K562 (cell line): Measurements from ENCODE around the gene IL10RB. TPM values are rescaled to one million over a fixed set of nuclear protein-coding genes. Genes with fewer than 3 reads are reported as not detected.
A peak's percentile ranks its signal among the peaks of the same experiment; 100 is the strongest.

Source experiments
- ATAC-seq: fragments of 200-7000 bp; cut with Tn5 transposase; 3 replicates; pipeline ENCODE4 v1.9.1; 2020; ENCODE audit warnings: moderate library complexity
- BruUV-seq: library from RNA; stranded (reverse); fragments of 400-500 nt; replicated peaks from 2 replicates; lab custom pipeline; 2021; lab: Mats Ljungman, UMichigan
- CTCF ChIA-PET: fragments of 300-600 bp; formaldehyde crosslinking; extraction: SDS; loops from one replicate; lab custom pipeline; 2021; ENCODE audit warnings: low intra/inter-chr PET ratio; lab: Yijun Ruan, JAX
- POLR2A ChIA-PET: fragments of 300-600, 350-650 bp; sonication (Branson Sonifier 250); formaldehyde crosslinking; extraction: SDS; loops from one replicate; lab custom pipeline; 2021; ENCODE audit warnings: antibody characterized with exemption, inconsistent platforms; lab: Yijun Ruan, JAX
- DNase-seq, 4 experiments: peaks; one replicate each; pipeline versions ENCODE4 v3.0.0 to v3.0.0-alpha.2; 2011 to 2018; ENCODE audit warnings: low spot score in 3 of 4, mixed read lengths in 3 of 4; ENCODE audit errors: extremely low read depth in 1 of 4
- FAIRE-seq: peaks from 2 replicates; lab custom pipeline; 2011; peaks lifted over from hg19 to GRCh38; lab: Jason Lieb, UNC
- H2AFZ ChIP-seq: 2 replicates; pipeline ENCODE4 v1.6.0; 2011; ENCODE audit warnings: low read depth, low read length, control low read depth, inconsistent platforms
- H3K27ac ChIP-seq: fragments of 200-600 bp; 3 replicates; pipeline ENCODE4 v1.8.0; 2011; ENCODE audit warnings: low read depth, mild to moderate bottlenecking, control low read depth, inconsistent platforms, low read length, moderate library complexity, mixed read lengths; ENCODE audit errors: extremely low read depth
- H3K27me3 ChIP-seq, 2 experiments: fragments of 300-600 bp in 1 of 2; 2 replicates in 1 of 2; 3 replicates in 1 of 2; pipeline versions ENCODE4 v1.6.0 to v1.8.0; 2011; ENCODE audit warnings: inconsistent platforms in 2 of 2, low read length in 2 of 2, mild to moderate bottlenecking in 1 of 2, mixed read lengths in 1 of 2, moderate library complexity in 1 of 2; ENCODE audit not compliant: control insufficient read depth in 2 of 2, insufficient read depth in 2 of 2
- H3K36me3 ChIP-seq: fragments of 300-600 bp; 3 replicates; pipeline ENCODE4 v1.8.0; 2011; ENCODE audit warnings: mild to moderate bottlenecking, low read length, inconsistent platforms; ENCODE audit not compliant: control insufficient read depth, insufficient read depth
- H3K4me1 ChIP-seq, 2 experiments: fragments of 200-600 bp in 1 of 2; replicated peaks in 1 of 2; 2 replicates in 1 of 2; 3 replicates in 1 of 2; pipeline versions ENCODE4 v1.5.1 to v1.8.0; 2011; ENCODE audit warnings: inconsistent platforms in 2 of 2, low read length in 2 of 2, mild to moderate bottlenecking in 1 of 2, mixed read lengths in 1 of 2, moderate library complexity in 1 of 2; ENCODE audit not compliant: control insufficient read depth in 2 of 2, insufficient read depth in 2 of 2
- H3K4me2 ChIP-seq: 2 replicates; pipeline ENCODE4 v1.6.1; 2011; ENCODE audit warnings: low read length, control low read depth, inconsistent platforms, mixed read lengths; ENCODE audit not compliant: insufficient read depth
- H3K4me3 ChIP-seq: fragments of 200-600 bp; sonication (generic), shearing (Covaris generic); 2 replicates; pipeline ENCODE4 v1.5.1; 2016; ENCODE audit warnings: control low read depth, inconsistent platforms
- H3K79me2 ChIP-seq: fragments of 200-600 bp; 3 replicates; pipeline ENCODE4 v1.8.0; 2011; ENCODE audit warnings: low read length, inconsistent platforms; ENCODE audit not compliant: control insufficient read depth, insufficient read depth
- H3K9ac ChIP-seq, 2 experiments: 2 replicates each; pipeline versions ENCODE4 v1.6.0 to v1.6.1; 2011; ENCODE audit warnings: low read depth in 2 of 2, low read length in 2 of 2, control low read depth in 1 of 2, inconsistent platforms in 1 of 2, mild to moderate bottlenecking in 1 of 2, mixed read lengths in 1 of 2; ENCODE audit not compliant: insufficient read depth in 1 of 2
- H3K9me1 ChIP-seq: one replicate; pipeline ENCODE4 v1.6.0; 2011; ENCODE audit warnings: inconsistent platforms, mild to moderate bottlenecking, low read length, moderate library complexity; ENCODE audit not compliant: control insufficient read depth, insufficient read depth
- H3K9me3 ChIP-seq: replicated peaks from 2 replicates; pipeline ENCODE4 v1.5.1; 2011; ENCODE audit warnings: low read depth, low read length, inconsistent platforms; ENCODE audit not compliant: control insufficient read depth, insufficient read depth
- H4K20me1 ChIP-seq: replicated peaks from 2 replicates; pipeline ENCODE4 v1.6.1; 2011; ENCODE audit warnings: low read length, inconsistent platforms, mixed read lengths; ENCODE audit not compliant: control insufficient read depth, insufficient read depth
- CREBBP ChIP-seq: IDR thresholded peaks from one replicate; pipeline ENCODE4 v1.6.1; 2012; ENCODE audit warnings: low read depth, mild to moderate bottlenecking, control low read depth, inconsistent platforms, low read length
- CXXC5 ChIP-seq: fragments of 250-450 bp; sonication (Bioruptor Pico); IDR thresholded peaks from 2 replicates; pipeline ENCODE4 v1.8.0; 2022; ENCODE audit warnings: inconsistent platforms, mild to moderate bottlenecking, moderate library complexity
- E2F3 ChIP-seq: fragments of 250-450 bp; sonication (Bioruptor Pico); IDR thresholded peaks from 2 replicates; pipeline ENCODE4 v1.4.0; 2020; ENCODE audit warnings: mild to moderate bottlenecking
- ILK ChIP-seq: fragments of 450-650 bp; IDR thresholded peaks from 2 replicates; pipeline ENCODE4 v1.6.1; 2016; ENCODE audit warnings: missing genetic modification characterization, low read depth, mild to moderate bottlenecking, missing compliant biosample characterization, moderate library complexity, borderline replicate concordance
- SOX6 ChIP-seq: fragments of 450-650 bp; IDR thresholded peaks from 2 replicates; pipeline ENCODE4 v1.6.1; 2014; ENCODE audit warnings: mild to moderate bottlenecking
- ZMIZ1 ChIP-seq, 2 experiments: fragments of 150-350 bp in 1 of 2; IDR thresholded peaks; 2 replicates each; pipeline ENCODE4 v1.6.1; 2012 to 2016; ENCODE audit warnings: low read depth in 2 of 2, low read length in 2 of 2, mild to moderate bottlenecking in 1 of 2, moderate library complexity in 1 of 2
- WGBS: fragments of 100-300 bp; shearing (Covaris generic); methylation state at CpG from one replicate; pipeline ENCODE4 v1.1.6; 2016; ENCODE audit warnings: low coverage, mixed read lengths; ENCODE audit not compliant: insufficient coverage; ENCODE audit errors: missing lambda C conversion rate; 5-methylcytosine and 5-hydroxymethylcytosine counted together
- in situ Hi-C: fragments of 300-500 bp; cut with MboI; formaldehyde crosslinking; loops from 4 replicates; pipeline ENCODE4 v1.15.0; 2018; ENCODE audit warnings: inconsistent platforms, mixed read lengths
- intact Hi-C: fragments of 100-400 bp; cut with micrococcal nuclease; formaldehyde crosslinking; loops from 2 replicates; pipeline ENCODE4 v1.14.2; 2022
- polyA plus RNA-seq, 8 experiments: library from polyadenylated mRNA; depleted of rRNA in 4 of 8; stranded (reverse) in 5 of 8; unstranded in 3 of 8; fragments of >200 nt; fragmentation: Nextera tagmentation in 2 of 8; fragmentation: Illumina TruSeq in 1 of 8; extraction: Ambion mirVana in 2 of 8; extraction: Trizol in 1 of 8; gene quantifications; 2 replicates each; pipeline versions ENCODE4 v1.2.1 to v1.2.3, GENCODE V29; 2011 to 2014; ENCODE audit warnings: inconsistent platforms in 1 of 8, missing spikeins in 1 of 8
- total RNA-seq, 7 experiments: library from RNA; depleted of rRNA in 6 of 7; stranded (reverse); fragments of >200 nt in 6 of 7; fragmentation: Illumina TruSeq in 2 of 7; extraction: Trizol in 2 of 7; gene quantifications; 2 replicates each; pipeline versions ENCODE4 v1.2.1 to v1.2.3, GENCODE V29; 2011 to 2021; ENCODE audit warnings: low replicate concordance in 1 of 7
- TF ChIP-seq, protein P1 (sequence below): fragments of 450-650 bp; IDR thresholded peaks from 2 replicates; pipeline ENCODE4 v1.6.1; 2018; ENCODE audit warnings: mild to moderate bottlenecking, low read depth; ENCODE audit not compliant: partially characterized antibody
- TF ChIP-seq, protein P2 (sequence below): fragments of 450-650 bp; formaldehyde crosslinking; IDR thresholded peaks from 2 replicates; pipeline ENCODE4 v1.4.0; 2020; ENCODE audit warnings: mild to moderate bottlenecking, moderate library complexity

The IL10RB gene
- total and polyA plus RNA-seq, 9 of the 15 experiments (the other 6 are each of a cell fraction or from before 2014, with no cell fraction given): 10.9 to 33.8 (median 23.0) TPM

DNA sequence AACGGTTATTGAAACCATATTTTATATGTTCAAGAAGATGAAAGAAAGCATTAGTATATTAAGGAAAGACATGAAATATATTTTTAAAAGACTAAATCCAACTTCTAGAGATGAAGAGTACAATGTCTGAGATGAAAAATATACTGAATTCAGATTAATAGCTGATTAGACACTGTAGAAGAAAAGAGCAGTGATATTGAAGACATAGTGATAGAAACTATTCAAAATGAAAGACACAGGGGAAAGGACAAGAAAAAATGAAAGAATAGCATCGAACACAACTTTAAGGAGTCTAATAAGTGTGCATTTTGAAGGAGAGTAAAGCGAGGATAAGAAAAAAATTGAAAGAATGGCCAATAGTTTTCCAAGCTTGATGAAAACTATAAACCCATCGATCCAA is 47.4 kb downstream of the IL10RB start:
- ATAC-seq (no peak), FAIRE-seq (no peak)
- intact Hi-C loops: no loop called here
- CTCF ChIA-PET: no interaction called here
- Histone ChIP-seq H3K4me2 (no peak overlapping the region), H3K9me3 (no peaks in the 10 kb centered on the region), H2AFZ (no peak overlapping the region), H3K27me3 (peaks cover 5 to 10% of the 10 kb centered on the region in 2 experiments; a peak in 4 of 5 replicates), H4K20me1 (no peaks in the 10 kb centered on the region), H3K9ac (no peak overlapping the region), H3K27ac (no peak overlapping the region), H3K9me1 (no peaks in the 10 kb centered on the region), H3K4me1 (no peaks in the 10 kb centered on the region; a peak in 3 of 5 replicates), H3K36me3 (no peaks in the 10 kb centered on the region)
- 13% methylated on average over 4 of the region's 4 CpGs for WGBS
- TF ChIP-seq, protein P1, sequence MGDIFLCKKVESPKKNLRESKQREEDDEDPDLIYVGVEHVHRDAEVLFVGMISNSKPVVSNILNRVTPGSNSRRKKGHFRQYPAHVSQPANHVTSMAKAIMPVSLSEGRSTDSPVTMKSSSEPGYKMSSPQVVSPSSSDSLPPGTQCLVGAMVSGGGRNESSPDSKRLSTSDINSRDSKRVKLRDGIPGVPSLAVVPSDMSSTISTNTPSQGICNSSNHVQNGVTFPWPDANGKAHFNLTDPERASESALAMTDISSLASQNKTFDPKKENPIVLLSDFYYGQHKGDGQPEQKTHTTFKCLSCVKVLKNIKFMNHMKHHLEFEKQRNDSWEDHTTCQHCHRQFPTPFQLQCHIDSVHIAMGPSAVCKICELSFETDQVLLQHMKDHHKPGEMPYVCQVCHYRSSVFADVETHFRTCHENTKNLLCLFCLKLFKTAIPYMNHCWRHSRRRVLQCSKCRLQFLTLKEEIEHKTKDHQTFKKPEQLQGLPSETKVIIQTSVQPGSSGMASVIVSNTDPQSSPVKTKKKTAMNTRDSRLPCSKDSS: peak; percentile 36
- TF ChIP-seq ILK (tag): no peak
- TF ChIP-seq, all 486 proteins: peak for 1
- Histone ChIP-seq H3K79me2 (no peaks in the 10 kb centered on the region), H3K4me3 (no peak overlapping the region)
- POLR2A ChIA-PET: interaction anchor here (0.6 to 3.4 kb wide), 2 partner anchors 13 to 718 kb away, joined by 4 to 13 read pairs; no protein-coding TSS in a partner anchor
- BruUV-seq: no TSS peak
- in situ Hi-C loops: no loop called here
- DNase-seq: no peak

- BruUV-seq: no TSS peak
- TF ChIP-seq ZMIZ1 (IDR thresholded peaks at IDR 0.05; ENCODE audit: low read depth in 2 of 2, low read length in 2 of 2) (no peak), SOX6 (no peak), E2F3 (CRISPR knock-in tag) (no peak), CREBBP (no peak), CXXC5 (no peak)
- TF ChIP-seq, protein P2, sequence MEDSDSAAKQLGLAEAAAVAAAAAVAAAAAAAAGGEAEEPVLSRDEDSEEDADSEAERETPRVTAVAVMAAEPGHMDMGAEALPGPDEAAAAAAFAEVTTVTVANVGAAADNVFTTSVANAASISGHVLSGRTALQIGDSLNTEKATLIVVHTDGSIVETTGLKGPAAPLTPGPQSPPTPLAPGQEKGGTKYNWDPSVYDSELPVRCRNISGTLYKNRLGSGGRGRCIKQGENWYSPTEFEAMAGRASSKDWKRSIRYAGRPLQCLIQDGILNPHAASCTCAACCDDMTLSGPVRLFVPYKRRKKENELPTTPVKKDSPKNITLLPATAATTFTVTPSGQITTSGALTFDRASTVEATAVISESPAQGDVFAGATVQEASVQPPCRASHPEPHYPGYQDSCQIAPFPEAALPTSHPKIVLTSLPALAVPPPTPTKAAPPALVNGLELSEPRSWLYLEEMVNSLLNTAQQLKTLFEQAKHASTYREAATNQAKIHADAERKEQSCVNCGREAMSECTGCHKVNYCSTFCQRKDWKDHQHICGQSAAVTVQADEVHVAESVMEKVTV (CRISPR knock-in tag): no peak
Observed at GRCh38 chr21:33314111-33314510, 47.9 kb downstream of the IL10RB start.

More at GRCh38 chr21:33314111-33314510, 47.9 kb downstream of the IL10RB start:
- ChIA-PET POLR2A (interaction anchor here (0.6 to 3.4 kb wide), 3 partner anchors 11 to 719 kb away, joined by 4 to 13 read pairs (median 11); partner anchors contain the start of gene IFNAR1), CTCF (no interaction called here)
- Histone ChIP-seq H4K20me1 (no peaks in the 10 kb centered on the region), H3K4me3 (no peak overlapping the region), H3K4me2 (no peak overlapping the region), H2AFZ (no peak overlapping the region), H3K9me1 (no peaks in the 10 kb centered on the region), H3K36me3 (no peaks in the 10 kb centered on the region), H3K9me3 (no peaks in the 10 kb centered on the region), H3K9ac (no peak overlapping the region), H3K27me3 (peaks cover 5 to 10% of the 10 kb centered on the region in 2 experiments; a peak in 4 of 5 replicates), H3K4me1 (no peaks in the 10 kb centered on the region; a peak in 2 of 5 replicates), H3K79me2 (no peaks in the 10 kb centered on the region), H3K27ac (no peak overlapping the region)
- no peak for FAIRE-seq
- DNase-seq: no peak
- intact Hi-C loops: no loop called here
- 17% methylated on average over 4 of the region's 4 CpGs for WGBS
- ATAC-seq: no peak
- in situ Hi-C loops: no loop called here
